LNCAP (cell line): ENCODE results near the gene ANKRD11.

ENCODE experiments used
- CTCF ChIP-seq: fragments of 450-650 bp; IDR thresholded peaks from 2 replicates; pipeline ENCODE4 v1.5.1; 2017; ENCODE audit warnings: mild to moderate bottlenecking

ANKRD11 gene

GRCh38 chr16:89242795-89243200 is 247.6 kb downstream of the ANKRD11 start:
- no peak for TF ChIP-seq CTCF

- TF ChIP-seq CTCF: no peak
Observed at GRCh38 chr16:89241187-89242007, 249.0 kb downstream of the ANKRD11 start.

GRCh38 chr16:89237733-89238132 is 252.6 kb downstream of the ANKRD11 start:
- no peak for TF ChIP-seq CTCF

GRCh38 chr16:89233678-89234490 is 256.5 kb downstream of the ANKRD11 start:
- TF ChIP-seq CTCF: no peak

- TF ChIP-seq CTCF: no peak
Observed at GRCh38 chr16:89232107-89232506, 258.3 kb downstream of the ANKRD11 start.

- no peak for TF ChIP-seq CTCF
Observed at GRCh38 chr16:89230255-89230654, 260.1 kb downstream of the ANKRD11 start.

- TF ChIP-seq CTCF: no peak
Observed at GRCh38 chr16:89224665-89225064, 265.7 kb downstream of the ANKRD11 start.
